PC-3 (cell line): ENCODE data around the gene PLP1.

Experiments used
- CTCF ChIP-seq: fragments of 300-600 bp; sonication (generic); conservative IDR thresholded peaks from 2 replicates; pipeline ENCODE4 v1.5.1; 2017; ENCODE audit warnings: antibody characterized with exemption, low read depth, mild to moderate bottlenecking, low read length
- EZH2 ChIP-seq: fragments of 300-600 bp; sonication (generic); IDR thresholded peaks from one replicate; pipeline ENCODE4 v1.6.1; 2017; ENCODE audit warnings: antibody characterized with exemption, mild to moderate bottlenecking, low read length; ENCODE audit not compliant: unreplicated experiment
- EZH2phosphoT487 ChIP-seq: fragments of 300-600 bp; sonication (generic); IDR thresholded peaks from 2 replicates; pipeline ENCODE4 v1.6.1; 2018; ENCODE audit warnings: mild to moderate bottlenecking, antibody characterized with exemption, low read length, borderline replicate concordance

GRCh38 chrX:103781062-103781402, 4.4 kb downstream of the PLP1 start:
- TF ChIP-seq CTCF (no peak), EZH2phosphoT487 (no peak), EZH2 (no peak)
